ENCODE results near the gene PHF24.

- TF ChIP-seq CTCF (IDR thresholded peaks at IDR 0.05) (no peak), POLR2A (IDR thresholded peaks at IDR 0.05) (no peak)
Measured at GRCh38 chr9:35000535-35001284, 42.6 kb downstream of the PHF24 start.
